K562 (cell line): ENCODE data around the gene THADA. TPM values are rescaled to one million over a fixed set of nuclear protein-coding genes. Genes with fewer than 3 reads are reported as not detected.

Source experiments
- BCL6 ChIP-seq: fragments of 250-450 bp; sonication (Bioruptor Pico); IDR thresholded peaks from 2 replicates; pipeline ENCODE4 v1.4.0; 2020
- CBFA2T2 ChIP-seq: fragments of 450-650 bp; conservative IDR thresholded peaks from 2 replicates; pipeline ENCODE4 v1.6.1; 2017; ENCODE audit warnings: mild to moderate bottlenecking
- CHCHD3 ChIP-seq: fragments of 250-450 bp; sonication (Bioruptor Pico); IDR thresholded peaks from 2 replicates; pipeline ENCODE4 v2.1.2; 2022; ENCODE audit warnings: mild to moderate bottlenecking
- ETV1 ChIP-seq: fragments of 450-650 bp; conservative IDR thresholded peaks from 2 replicates; pipeline ENCODE4 v1.6.1; 2016; ENCODE audit warnings: missing genetic modification characterization, control low read depth, low read depth, missing compliant biosample characterization
- GTF2E2 ChIP-seq: fragments of 200-800 bp; sonication (Bioruptor generic); IDR thresholded peaks from 2 replicates; pipeline ENCODE4 v1.6.1; 2016; ENCODE audit warnings: missing genetic modification characterization, missing compliant biosample characterization
- HMG20A ChIP-seq: fragments of 450-650 bp; formaldehyde crosslinking; conservative IDR thresholded peaks from 2 replicates; pipeline ENCODE4 v1.4.0; 2020; ENCODE audit warnings: mild to moderate bottlenecking, mixed read lengths
- NFXL1 ChIP-seq: fragments of 450-650 bp; formaldehyde crosslinking; IDR thresholded peaks from 2 replicates; pipeline ENCODE4 v1.4.0; 2021; ENCODE audit warnings: mild to moderate bottlenecking
- TBL1XR1 ChIP-seq, 2 experiments: IDR thresholded peaks; 2 replicates each; pipeline ENCODE4 v1.6.1; 2012; ENCODE audit warnings: improper control_type of control experiment in 2 of 2, low read length in 2 of 2, mild to moderate bottlenecking in 1 of 2
- TRIM28 ChIP-seq: fragments of 450-650 bp; IDR thresholded peaks from 2 replicates; pipeline ENCODE4 v1.6.1; 2017
- polyA plus RNA-seq, 8 experiments: library from polyadenylated mRNA; depleted of rRNA in 4 of 8; stranded (reverse) in 5 of 8; unstranded in 3 of 8; fragments of >200 nt; fragmentation: Nextera tagmentation in 2 of 8; fragmentation: Illumina TruSeq in 1 of 8; extraction: Ambion mirVana in 2 of 8; extraction: Trizol in 1 of 8; gene quantifications; 2 replicates each; pipeline versions ENCODE4 v1.2.1 to v1.2.3, GENCODE V29; 2011 to 2014; ENCODE audit warnings: inconsistent platforms in 1 of 8, missing spikeins in 1 of 8
- total RNA-seq, 7 experiments: library from RNA; depleted of rRNA in 6 of 7; stranded (reverse); fragments of >200 nt in 6 of 7; fragmentation: Illumina TruSeq in 2 of 7; extraction: Trizol in 2 of 7; gene quantifications; 2 replicates each; pipeline versions ENCODE4 v1.2.1 to v1.2.3, GENCODE V29; 2011 to 2021; ENCODE audit warnings: low replicate concordance in 1 of 7
- TF ChIP-seq, protein P1 (sequence below), 2 experiments: fragments of 200-800 bp in 1 of 2; sonication (Bioruptor generic) in 1 of 2; sonication (generic) in 1 of 2; formaldehyde crosslinking in 1 of 2; IDR thresholded peaks in 1 of 2; conservative IDR thresholded peaks in 1 of 2; 2 replicates each; pipeline versions ENCODE4 v1.5.0 to v1.6.1; 2016 to 2020; ENCODE audit warnings: missing compliant biosample characterization in 1 of 2, missing genetic modification characterization in 1 of 2, missing genetic modification reagents in 1 of 2
- TF ChIP-seq, protein P2 (sequence below): fragments of 450-650 bp; formaldehyde crosslinking; IDR thresholded peaks from 2 replicates; pipeline ENCODE4 v1.4.0; 2022; ENCODE audit warnings: missing genetic modification characterization
- TF ChIP-seq, protein P3 (sequence below): fragments of 450-650 bp; IDR thresholded peaks from 2 replicates; pipeline ENCODE4 v1.6.1; 2016; ENCODE audit warnings: mild to moderate bottlenecking, moderate library complexity
- TF ChIP-seq, protein P4 (sequence below): fragments of 250-450 bp; sonication (Bioruptor Pico); IDR thresholded peaks from 2 replicates; pipeline ENCODE4 v1.8.0; 2021; ENCODE audit warnings: moderate library complexity, mild to moderate bottlenecking, inconsistent platforms

The THADA gene
- total and polyA plus RNA-seq, 9 of the 15 experiments (the other 6 are each of a cell fraction or from before 2014, with no cell fraction given) = 17.8 to 34.7 (median 31.9) TPM

DNA sequence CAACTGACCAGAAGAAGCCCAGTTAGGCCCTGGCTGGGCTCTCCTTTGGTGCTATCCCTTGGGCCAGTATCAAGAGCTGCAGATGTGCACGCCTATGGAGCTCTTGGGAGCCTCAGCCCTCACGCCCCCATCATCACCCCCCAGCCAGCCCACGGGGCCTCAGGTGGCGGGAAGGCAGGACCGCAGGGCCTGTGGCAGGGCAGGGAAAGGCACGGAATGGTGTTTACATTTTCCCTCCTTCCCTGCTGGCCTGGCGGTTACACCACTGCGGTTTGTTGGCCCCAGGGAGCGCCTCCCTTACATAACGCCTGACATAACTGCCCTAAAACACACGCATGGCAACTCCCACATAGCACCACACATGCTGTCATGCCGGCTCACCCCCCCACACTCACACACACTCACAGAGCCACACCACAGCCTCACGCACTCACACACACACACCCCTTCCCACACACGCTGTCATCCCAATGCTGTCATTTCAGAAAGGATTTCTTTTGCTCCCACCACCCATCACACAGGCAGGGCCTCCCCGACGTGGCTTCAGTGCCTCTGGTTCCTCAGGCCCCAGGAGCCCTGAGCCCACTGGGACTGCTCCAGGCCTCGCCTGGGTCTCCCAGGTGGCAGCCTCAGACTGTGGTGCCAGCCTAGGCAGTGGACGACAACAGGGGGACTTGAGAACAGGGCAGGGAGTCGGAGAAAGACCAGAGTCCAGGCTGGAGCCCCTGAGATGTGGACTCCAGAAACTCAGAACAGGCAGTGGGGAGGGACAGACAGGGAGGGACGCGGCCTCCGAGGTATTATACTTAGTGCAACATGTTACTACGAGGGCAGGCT lies 385.2 kb downstream of the THADA start (continued):
- TF ChIP-seq, protein P1, sequence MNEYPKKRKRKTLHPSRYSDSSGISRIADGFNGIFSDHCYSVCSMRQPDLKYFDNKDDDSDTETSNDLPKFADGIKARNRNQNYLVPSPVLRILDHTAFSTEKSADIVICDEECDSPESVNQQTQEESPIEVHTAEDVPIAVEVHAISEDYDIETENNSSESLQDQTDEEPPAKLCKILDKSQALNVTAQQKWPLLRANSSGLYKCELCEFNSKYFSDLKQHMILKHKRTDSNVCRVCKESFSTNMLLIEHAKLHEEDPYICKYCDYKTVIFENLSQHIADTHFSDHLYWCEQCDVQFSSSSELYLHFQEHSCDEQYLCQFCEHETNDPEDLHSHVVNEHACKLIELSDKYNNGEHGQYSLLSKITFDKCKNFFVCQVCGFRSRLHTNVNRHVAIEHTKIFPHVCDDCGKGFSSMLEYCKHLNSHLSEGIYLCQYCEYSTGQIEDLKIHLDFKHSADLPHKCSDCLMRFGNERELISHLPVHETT (CRISPR knock-in tag; conservative IDR thresholded peaks at IDR 0.05 in 1 of 2, IDR thresholded peaks at IDR 0.05 in 1 of 2) = peak in 1 of 2 experiments; percentile 65; a peak in 2 of 4 replicates
- TF ChIP-seq HMG20A (CRISPR knock-in tag) (no peak), NFXL1 (CRISPR knock-in tag) (no peak), CBFA2T2 (peak; percentile 26; the same call in 1 of the 2 replicates), CHCHD3 (no peak), ETV1 (no peak), TBL1XR1 (IDR thresholded peaks at IDR 0.05; ENCODE audit: low read length in 2 of 2) (peak in 1 of 2 experiments; percentile 43; a peak in 2 of 4 replicates), BCL6 (CRISPR knock-in tag) (no peak), GTF2E2 (tag) (no peak), TRIM28 (peak; percentile 42; the same call in 1 of the 2 replicates)
- TF ChIP-seq, protein P2, sequence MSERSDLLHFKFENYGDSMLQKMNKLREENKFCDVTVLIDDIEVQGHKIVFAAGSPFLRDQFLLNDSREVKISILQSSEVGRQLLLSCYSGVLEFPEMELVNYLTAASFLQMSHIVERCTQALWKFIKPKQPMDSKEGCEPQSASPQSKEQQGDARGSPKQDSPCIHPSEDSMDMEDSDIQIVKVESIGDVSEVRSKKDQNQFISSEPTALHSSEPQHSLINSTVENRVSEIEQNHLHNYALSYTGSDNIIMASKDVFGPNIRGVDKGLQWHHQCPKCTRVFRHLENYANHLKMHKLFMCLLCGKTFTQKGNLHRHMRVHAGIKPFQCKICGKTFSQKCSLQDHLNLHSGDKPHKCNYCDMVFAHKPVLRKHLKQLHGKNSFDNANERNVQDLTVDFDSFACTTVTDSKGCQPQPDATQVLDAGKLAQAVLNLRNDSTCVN = 0 out of 2 replicates have a peak, but pooled peaks have one; percentile 14
- TF ChIP-seq, protein P3, sequence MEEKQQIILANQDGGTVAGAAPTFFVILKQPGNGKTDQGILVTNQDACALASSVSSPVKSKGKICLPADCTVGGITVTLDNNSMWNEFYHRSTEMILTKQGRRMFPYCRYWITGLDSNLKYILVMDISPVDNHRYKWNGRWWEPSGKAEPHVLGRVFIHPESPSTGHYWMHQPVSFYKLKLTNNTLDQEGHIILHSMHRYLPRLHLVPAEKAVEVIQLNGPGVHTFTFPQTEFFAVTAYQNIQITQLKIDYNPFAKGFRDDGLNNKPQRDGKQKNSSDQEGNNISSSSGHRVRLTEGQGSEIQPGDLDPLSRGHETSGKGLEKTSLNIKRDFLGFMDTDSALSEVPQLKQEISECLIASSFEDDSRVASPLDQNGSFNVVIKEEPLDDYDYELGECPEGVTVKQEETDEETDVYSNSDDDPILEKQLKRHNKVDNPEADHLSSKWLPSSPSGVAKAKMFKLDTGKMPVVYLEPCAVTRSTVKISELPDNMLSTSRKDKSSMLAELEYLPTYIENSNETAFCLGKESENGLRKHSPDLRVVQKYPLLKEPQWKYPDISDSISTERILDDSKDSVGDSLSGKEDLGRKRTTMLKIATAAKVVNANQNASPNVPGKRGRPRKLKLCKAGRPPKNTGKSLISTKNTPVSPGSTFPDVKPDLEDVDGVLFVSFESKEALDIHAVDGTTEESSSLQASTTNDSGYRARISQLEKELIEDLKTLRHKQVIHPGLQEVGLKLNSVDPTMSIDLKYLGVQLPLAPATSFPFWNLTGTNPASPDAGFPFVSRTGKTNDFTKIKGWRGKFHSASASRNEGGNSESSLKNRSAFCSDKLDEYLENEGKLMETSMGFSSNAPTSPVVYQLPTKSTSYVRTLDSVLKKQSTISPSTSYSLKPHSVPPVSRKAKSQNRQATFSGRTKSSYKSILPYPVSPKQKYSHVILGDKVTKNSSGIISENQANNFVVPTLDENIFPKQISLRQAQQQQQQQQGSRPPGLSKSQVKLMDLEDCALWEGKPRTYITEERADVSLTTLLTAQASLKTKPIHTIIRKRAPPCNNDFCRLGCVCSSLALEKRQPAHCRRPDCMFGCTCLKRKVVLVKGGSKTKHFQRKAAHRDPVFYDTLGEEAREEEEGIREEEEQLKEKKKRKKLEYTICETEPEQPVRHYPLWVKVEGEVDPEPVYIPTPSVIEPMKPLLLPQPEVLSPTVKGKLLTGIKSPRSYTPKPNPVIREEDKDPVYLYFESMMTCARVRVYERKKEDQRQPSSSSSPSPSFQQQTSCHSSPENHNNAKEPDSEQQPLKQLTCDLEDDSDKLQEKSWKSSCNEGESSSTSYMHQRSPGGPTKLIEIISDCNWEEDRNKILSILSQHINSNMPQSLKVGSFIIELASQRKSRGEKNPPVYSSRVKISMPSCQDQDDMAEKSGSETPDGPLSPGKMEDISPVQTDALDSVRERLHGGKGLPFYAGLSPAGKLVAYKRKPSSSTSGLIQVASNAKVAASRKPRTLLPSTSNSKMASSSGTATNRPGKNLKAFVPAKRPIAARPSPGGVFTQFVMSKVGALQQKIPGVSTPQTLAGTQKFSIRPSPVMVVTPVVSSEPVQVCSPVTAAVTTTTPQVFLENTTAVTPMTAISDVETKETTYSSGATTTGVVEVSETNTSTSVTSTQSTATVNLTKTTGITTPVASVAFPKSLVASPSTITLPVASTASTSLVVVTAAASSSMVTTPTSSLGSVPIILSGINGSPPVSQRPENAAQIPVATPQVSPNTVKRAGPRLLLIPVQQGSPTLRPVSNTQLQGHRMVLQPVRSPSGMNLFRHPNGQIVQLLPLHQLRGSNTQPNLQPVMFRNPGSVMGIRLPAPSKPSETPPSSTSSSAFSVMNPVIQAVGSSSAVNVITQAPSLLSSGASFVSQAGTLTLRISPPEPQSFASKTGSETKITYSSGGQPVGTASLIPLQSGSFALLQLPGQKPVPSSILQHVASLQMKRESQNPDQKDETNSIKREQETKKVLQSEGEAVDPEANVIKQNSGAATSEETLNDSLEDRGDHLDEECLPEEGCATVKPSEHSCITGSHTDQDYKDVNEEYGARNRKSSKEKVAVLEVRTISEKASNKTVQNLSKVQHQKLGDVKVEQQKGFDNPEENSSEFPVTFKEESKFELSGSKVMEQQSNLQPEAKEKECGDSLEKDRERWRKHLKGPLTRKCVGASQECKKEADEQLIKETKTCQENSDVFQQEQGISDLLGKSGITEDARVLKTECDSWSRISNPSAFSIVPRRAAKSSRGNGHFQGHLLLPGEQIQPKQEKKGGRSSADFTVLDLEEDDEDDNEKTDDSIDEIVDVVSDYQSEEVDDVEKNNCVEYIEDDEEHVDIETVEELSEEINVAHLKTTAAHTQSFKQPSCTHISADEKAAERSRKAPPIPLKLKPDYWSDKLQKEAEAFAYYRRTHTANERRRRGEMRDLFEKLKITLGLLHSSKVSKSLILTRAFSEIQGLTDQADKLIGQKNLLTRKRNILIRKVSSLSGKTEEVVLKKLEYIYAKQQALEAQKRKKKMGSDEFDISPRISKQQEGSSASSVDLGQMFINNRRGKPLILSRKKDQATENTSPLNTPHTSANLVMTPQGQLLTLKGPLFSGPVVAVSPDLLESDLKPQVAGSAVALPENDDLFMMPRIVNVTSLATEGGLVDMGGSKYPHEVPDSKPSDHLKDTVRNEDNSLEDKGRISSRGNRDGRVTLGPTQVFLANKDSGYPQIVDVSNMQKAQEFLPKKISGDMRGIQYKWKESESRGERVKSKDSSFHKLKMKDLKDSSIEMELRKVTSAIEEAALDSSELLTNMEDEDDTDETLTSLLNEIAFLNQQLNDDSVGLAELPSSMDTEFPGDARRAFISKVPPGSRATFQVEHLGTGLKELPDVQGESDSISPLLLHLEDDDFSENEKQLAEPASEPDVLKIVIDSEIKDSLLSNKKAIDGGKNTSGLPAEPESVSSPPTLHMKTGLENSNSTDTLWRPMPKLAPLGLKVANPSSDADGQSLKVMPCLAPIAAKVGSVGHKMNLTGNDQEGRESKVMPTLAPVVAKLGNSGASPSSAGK = peak; percentile 73
- TF ChIP-seq, protein P4, sequence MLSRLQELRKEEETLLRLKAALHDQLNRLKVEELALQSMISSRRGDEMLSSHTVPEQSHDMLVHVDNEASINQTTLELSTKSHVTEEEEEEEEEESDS (CRISPR knock-in tag) = no peak
